Calu3 (cell line): ENCODE measurements around the gene ARL6IP5. TPM values are rescaled to one million over a fixed set of nuclear protein-coding genes. Genes with fewer than 3 reads are reported as not detected.
A peak's percentile ranks its signal among the peaks of the same experiment; 100 is the strongest.

Experiments
- BruUV-seq: library from RNA; stranded (reverse); fragments of 400-500 nt; replicated peaks from 2 replicates; lab custom pipeline; 2021; lab: Mats Ljungman, UMichigan
- CTCF ChIA-PET: fragments of 300-600 bp; sonication (Branson Sonifier 250); formaldehyde crosslinking; loops from one replicate; lab custom pipeline; 2022; ENCODE audit warnings: antibody characterized with exemption; lab: Charles Lee
- DNase-seq: peaks from one replicate; pipeline ENCODE4 v3.0.0; 2022
- H3K27ac Mint-ChIP-seq: one replicate; pipeline ENCODE4 v1.8.0; 2022; ENCODE audit warnings: mixed read lengths; ENCODE audit not compliant: unreplicated experiment
- H3K27me3 Mint-ChIP-seq: one replicate; pipeline ENCODE4 v1.8.0; 2022; ENCODE audit warnings: mixed read lengths; ENCODE audit not compliant: unreplicated experiment
- H3K36me3 Mint-ChIP-seq: one replicate; pipeline ENCODE4 v1.8.0; 2022; ENCODE audit warnings: mild to moderate bottlenecking, moderate library complexity, mixed read lengths; ENCODE audit not compliant: insufficient read depth, unreplicated experiment
- H3K4me1 Mint-ChIP-seq: one replicate; pipeline ENCODE4 v1.8.0; 2022; ENCODE audit warnings: mild to moderate bottlenecking, low read depth, mixed read lengths; ENCODE audit not compliant: unreplicated experiment
- H3K4me3 Mint-ChIP-seq: one replicate; pipeline ENCODE4 v1.8.0; 2022; ENCODE audit warnings: mild to moderate bottlenecking, low read depth, moderate library complexity, mixed read lengths; ENCODE audit not compliant: unreplicated experiment
- H3K9me3 Mint-ChIP-seq: one replicate; pipeline ENCODE4 v1.8.0; 2022; ENCODE audit warnings: low read depth, mixed read lengths; ENCODE audit not compliant: unreplicated experiment
- intact Hi-C: fragments of 100-400 bp; cut with micrococcal nuclease; formaldehyde crosslinking; loops from one replicate; pipeline ENCODE4 v1.10.0; 2022; ENCODE audit not compliant: unreplicated experiment
- total RNA-seq: library from RNA; stranded (reverse); gene quantifications from 2 replicates; pipeline ENCODE4 v1.2.3, GENCODE V29; 2022
- TF ChIP-seq, protein P1 (sequence below): fragments of 200-600 bp; IDR thresholded peaks from one replicate; pipeline ENCODE4 v1.8.0; 2022; ENCODE audit warnings: antibody characterized with exemption; ENCODE audit not compliant: unreplicated experiment

The ARL6IP5 gene
- total RNA-seq, 1 experiment from 2014 or later, result 76.9 TPM

DNA sequence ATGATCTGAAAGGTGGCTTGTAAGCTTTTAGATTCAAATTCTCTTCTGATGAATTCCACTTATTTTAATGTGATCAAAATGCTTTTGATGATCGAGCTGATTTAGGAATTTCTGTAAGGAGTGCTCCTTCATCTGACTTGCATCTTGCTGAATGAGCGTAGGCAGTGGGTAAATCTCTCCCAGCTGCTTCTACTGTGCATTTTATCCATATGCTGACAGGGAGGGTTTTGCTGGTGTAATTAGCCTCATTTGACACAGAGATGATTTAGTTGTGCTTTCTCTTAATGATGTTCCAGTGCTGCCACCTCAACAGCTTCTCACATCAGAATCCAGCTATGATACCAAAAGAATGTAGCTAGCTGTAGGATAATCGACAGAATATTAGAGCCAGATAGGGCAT lies 41.5 kb downstream of the ARL6IP5 start:
- H3K9me3 Mint-ChIP-seq, result no peaks in the 10 kb centered on the region
- no TSS peak for BruUV-seq
- intact Hi-C loops, result no loop called here
- H3K27me3 Mint-ChIP-seq, result no peaks in the 10 kb centered on the region
- H3K27ac Mint-ChIP-seq, result no peak overlapping the region
- TF ChIP-seq, protein P1, sequence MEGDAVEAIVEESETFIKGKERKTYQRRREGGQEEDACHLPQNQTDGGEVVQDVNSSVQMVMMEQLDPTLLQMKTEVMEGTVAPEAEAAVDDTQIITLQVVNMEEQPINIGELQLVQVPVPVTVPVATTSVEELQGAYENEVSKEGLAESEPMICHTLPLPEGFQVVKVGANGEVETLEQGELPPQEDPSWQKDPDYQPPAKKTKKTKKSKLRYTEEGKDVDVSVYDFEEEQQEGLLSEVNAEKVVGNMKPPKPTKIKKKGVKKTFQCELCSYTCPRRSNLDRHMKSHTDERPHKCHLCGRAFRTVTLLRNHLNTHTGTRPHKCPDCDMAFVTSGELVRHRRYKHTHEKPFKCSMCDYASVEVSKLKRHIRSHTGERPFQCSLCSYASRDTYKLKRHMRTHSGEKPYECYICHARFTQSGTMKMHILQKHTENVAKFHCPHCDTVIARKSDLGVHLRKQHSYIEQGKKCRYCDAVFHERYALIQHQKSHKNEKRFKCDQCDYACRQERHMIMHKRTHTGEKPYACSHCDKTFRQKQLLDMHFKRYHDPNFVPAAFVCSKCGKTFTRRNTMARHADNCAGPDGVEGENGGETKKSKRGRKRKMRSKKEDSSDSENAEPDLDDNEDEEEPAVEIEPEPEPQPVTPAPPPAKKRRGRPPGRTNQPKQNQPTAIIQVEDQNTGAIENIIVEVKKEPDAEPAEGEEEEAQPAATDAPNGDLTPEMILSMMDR, result no peak
- CTCF ChIA-PET, result interaction anchor here (0.6 kb wide), 1 partner anchor 33 kb away, joined by 3 read pairs; no protein-coding TSS in a partner anchor
- no peak for DNase-seq
- H3K36me3 Mint-ChIP-seq, result no peaks in the 10 kb centered on the region
- no peak overlapping the region for H3K4me3 Mint-ChIP-seq
- peaks cover 9% of the 10 kb centered on the region for H3K4me1 Mint-ChIP-seq

GRCh38 chr3:69126999-69127398 lies 42.3 kb downstream of the ARL6IP5 start:
- TF ChIP-seq, protein P1, result no peak
- no TSS peak for BruUV-seq
- intact Hi-C loops, result no loop called here
- Mint-ChIP-seq H3K4me1 (peaks cover 1% of the 10 kb centered on the region), H3K27ac (peak overlapping the region; percentile 9), H3K36me3 (no peaks in the 10 kb centered on the region), H3K4me3 (no peak overlapping the region), H3K27me3 (no peaks in the 10 kb centered on the region), H3K9me3 (no peaks in the 10 kb centered on the region)
- no peak for DNase-seq
- CTCF ChIA-PET, result no interaction called here

GRCh38 chr3:69128509-69128908 lies 43.8 kb downstream of the ARL6IP5 start:
- Mint-ChIP-seq H3K9me3 (no peaks in the 10 kb centered on the region), H3K4me1 (no peaks in the 10 kb centered on the region), H3K27ac (no peak overlapping the region), H3K27me3 (no peaks in the 10 kb centered on the region), H3K4me3 (no peak overlapping the region), H3K36me3 (no peaks in the 10 kb centered on the region)
- CTCF ChIA-PET, result interaction anchor here (0.9 kb wide), 1 partner anchor 20 kb away, joined by 4 read pairs; no protein-coding TSS in a partner anchor
- intact Hi-C loops, result no loop called here
- no peak for DNase-seq
- BruUV-seq, result no TSS peak
- TF ChIP-seq, protein P1, result no peak

DNA sequence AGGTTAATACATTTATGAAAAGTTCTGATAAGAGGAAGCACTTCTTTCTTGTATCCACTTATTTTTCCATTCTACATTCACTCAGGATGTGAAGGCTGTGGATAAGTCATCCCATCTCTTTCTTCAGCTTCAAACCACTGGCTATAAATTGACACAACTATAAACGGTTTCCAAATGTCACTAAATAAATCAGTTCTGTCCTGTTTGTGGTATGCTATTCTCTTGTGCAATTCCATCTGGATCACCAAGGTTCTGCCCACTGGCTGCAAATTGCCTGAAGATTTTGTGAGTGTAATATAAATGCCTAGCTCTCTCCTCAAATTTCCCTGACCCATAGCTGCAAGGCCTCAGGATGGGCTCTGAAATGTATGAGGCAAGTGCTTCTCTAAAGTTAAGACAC lies 44.8 kb downstream of the ARL6IP5 start:
- no TSS peak for BruUV-seq

More for the DNA sequence above, 44.8 kb downstream of the ARL6IP5 start:
- H3K36me3 Mint-ChIP-seq, result no peaks in the 10 kb centered on the region
- CTCF ChIA-PET, result no interaction called here
- H3K27ac Mint-ChIP-seq, result no peak overlapping the region
- no peak for DNase-seq
- no peaks in the 10 kb centered on the region for H3K9me3 Mint-ChIP-seq
- no peaks in the 10 kb centered on the region for H3K27me3 Mint-ChIP-seq
- intact Hi-C loops, result no loop called here
- TF ChIP-seq, protein P1, result no peak
- no peaks in the 10 kb centered on the region for H3K4me1 Mint-ChIP-seq
- no peak overlapping the region for H3K4me3 Mint-ChIP-seq
